Lower leg skin (tissue), 4 donors: ENCODE measurements around the gene CREB5. TPM values are rescaled to one million over a fixed set of nuclear protein-coding genes. Genes with fewer than 3 reads are reported as not detected.

Source experiments
- DNase-seq, 2 donors: peaks; one replicate each; pipeline ENCODE4 v3.0.0-alpha.2; 2019; ENCODE audit warnings: low spot score in 2 of 2
- H3K4me3 ChIP-seq: fragments of 200-600 bp; sonication (generic); 2 replicates; pipeline ENCODE4 v1.5.1; 2017; ENCODE audit warnings: mild to moderate bottlenecking, low read depth; ENCODE audit not compliant: poor library complexity, severe bottlenecking
- CTCF ChIP-seq, 3 donors: fragments of 450-650 bp; IDR thresholded peaks; one replicate each; pipeline ENCODE4 v1.5.1; 2016; ENCODE audit warnings: antibody characterized with exemption in 3 of 3, mild to moderate bottlenecking in 3 of 3, moderate library complexity in 2 of 3
- POLR2A ChIP-seq, 2 donors: fragments of 450-650 bp; IDR thresholded peaks; one replicate each; pipeline ENCODE4 v1.6.1; 2016 to 2017; ENCODE audit warnings: antibody characterized with exemption in 2 of 2, mild to moderate bottlenecking in 1 of 2, moderate library complexity in 1 of 2
- WGBS, 2 donors: methylation state at CpG; one replicate each; pipeline ENCODE4 v1.1.5; 2018; 5-methylcytosine and 5-hydroxymethylcytosine counted together
- intact Hi-C: fragments of 100-400 bp; cut with DNase I; formaldehyde crosslinking; loops from one replicate; pipeline ENCODE4 v1.15.0; 2023; ENCODE audit warnings: low total_unique reads
- total RNA-seq, 4 donors: library from RNA; depleted of rRNA; stranded (reverse); fragments of >200 nt; gene quantifications; one replicate each; pipeline ENCODE4 v1.1.0, GENCODE V29; 2016

The CREB5 gene
- total RNA-seq, 4 donors from 2014 or later, result 2.5 to 15.0 (median 5.4) TPM

DNA sequence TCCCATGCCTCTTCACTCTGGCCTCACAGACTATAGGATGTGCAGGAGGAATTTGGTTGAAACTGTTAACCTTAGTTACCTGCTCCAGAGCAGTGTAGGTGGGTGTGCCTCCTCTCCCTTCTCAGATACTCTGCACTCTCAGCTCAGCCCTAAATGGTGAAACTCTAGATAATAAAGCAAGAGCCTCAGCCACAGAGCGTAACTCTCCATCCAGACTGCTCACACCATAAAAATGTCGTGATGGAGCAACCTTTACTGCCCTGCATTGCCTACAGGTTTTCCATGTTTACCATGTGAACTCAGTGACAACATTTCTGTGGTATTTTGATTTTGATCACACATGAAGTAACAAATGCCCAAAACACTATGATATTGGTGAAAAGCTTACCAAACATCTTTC, 227.7 kb downstream of the CREB5 start:
- H3K4me3 ChIP-seq, result no peak overlapping the region
- intact Hi-C loops, result no loop called here
- DNase-seq, result no peak
- 91 to 93% methylated on average over 2 of the region's 2 CpGs for WGBS, 2 donors
- TF ChIP-seq POLR2A (IDR thresholded peaks at IDR 0.05) (no peak), CTCF (IDR thresholded peaks at IDR 0.05) (no peak)

DNA sequence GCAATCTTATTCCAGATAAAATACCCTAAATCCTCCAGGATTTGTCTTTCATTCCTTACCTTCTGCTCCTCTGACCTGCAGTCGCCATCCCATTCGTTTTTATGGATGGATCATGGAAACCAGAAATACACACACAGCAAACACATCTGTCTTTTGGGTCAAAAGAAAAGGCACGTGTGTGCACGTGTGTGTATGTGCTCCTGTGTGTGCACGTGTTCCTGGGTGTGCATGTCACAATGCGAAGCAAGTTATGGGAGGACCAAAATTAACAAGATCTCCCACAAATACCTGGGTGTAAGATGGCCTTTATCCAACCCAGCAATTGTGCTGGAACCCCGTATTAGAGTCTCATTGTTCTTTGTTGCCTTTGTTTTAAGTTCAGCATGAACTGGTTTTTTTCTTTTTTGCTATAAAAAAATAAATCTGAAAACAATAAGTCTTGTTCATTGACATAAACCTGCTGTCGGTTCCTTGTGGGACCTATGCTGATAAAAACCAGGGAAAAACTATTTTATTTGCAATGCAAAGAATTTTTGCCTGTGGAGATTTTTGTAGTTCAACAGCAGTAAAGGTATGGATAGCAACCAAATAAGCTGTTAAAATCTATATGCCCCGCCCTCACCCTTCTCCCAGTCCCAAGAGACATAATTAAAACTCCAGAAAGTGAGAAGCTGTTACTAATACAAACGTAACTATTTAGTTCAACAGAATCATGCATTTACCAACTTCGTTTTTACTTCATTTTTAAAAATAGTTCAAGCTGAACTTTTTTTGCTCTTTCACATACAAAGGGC, 229.6 kb downstream of the CREB5 start:
- TF ChIP-seq POLR2A (IDR thresholded peaks at IDR 0.05), result no peak
- no peak overlapping the region for H3K4me3 ChIP-seq
- DNase-seq, result no peak
- intact Hi-C loops, result no loop called here
- 62 to 63% methylated on average over 11 of the region's 11 CpGs for WGBS, 2 donors

DNA sequence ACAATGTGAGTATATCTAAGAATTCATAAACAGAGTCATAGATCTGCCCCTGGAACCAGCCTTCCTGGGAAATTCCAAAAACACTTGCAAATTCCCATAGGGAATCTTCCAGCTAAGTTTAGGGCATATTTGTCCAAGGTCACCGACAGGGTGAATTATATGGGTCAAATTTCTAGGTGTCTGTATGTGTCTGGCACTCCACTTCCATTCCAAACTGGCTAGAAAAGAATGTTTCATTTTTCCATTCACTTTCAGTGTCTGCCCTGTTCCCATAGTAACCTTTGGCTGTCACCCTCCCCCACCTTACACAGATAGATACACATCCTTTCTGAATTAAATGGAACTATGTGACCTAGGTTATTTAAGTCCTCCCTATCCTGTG, 230.9 kb downstream of the CREB5 start:
- no peak for TF ChIP-seq CTCF (IDR thresholded peaks at IDR 0.05)
- TF ChIP-seq POLR2A (IDR thresholded peaks at IDR 0.05), result no peak
- intact Hi-C loops, result no loop called here
- 63 to 69% methylated on average over 1 of the region's 1 CpG for WGBS, 2 donors
- no peak for DNase-seq
- H3K4me3 ChIP-seq, result no peak overlapping the region

DNA sequence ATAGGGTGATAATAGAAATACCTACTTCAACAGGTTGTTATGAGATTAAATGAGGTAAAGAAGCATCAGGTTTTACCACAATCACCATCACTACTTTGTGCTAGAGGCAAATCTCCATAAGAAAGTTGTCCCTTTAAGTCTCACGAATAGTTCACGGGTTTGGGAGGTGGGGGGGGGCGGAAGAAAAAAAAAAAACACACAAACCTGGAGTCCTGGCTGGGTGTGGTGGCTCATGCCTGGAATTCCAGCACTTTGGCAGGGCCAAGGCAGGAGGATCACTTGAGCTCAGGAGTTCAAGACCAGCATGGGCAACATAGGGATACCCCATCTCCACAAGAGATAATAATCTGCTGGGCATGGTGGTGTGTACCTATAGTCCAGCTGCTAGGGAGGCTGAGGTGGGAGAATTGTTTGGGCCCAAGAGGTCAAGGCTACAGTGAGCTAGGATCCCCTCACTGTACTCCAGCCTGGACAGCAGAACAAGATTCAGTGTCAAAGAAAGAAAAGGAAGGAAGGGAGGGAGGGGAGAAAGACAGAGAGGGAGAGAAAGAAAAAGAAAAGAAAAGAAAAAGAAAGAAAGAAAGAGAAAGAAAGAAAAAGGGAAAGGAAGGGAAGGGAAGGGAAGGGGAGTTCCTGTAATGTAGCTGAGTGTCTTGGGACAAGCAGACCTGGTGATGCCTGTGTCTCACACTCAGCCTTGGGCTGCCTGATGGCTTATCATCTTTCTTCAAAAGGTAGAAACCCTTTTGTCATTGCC, 231.4 kb downstream of the CREB5 start:
- no peak for DNase-seq
- TF ChIP-seq POLR2A (IDR thresholded peaks at IDR 0.05) (no peak), CTCF (IDR thresholded peaks at IDR 0.05) (no peak)
- WGBS, 2 donors, result 49 to 70% methylated on average over 3 of the region's 3 CpGs
- intact Hi-C loops, result no loop called here
- no peak overlapping the region for H3K4me3 ChIP-seq

- 84 to 90% methylated on average over 1 of the region's 1 CpG for WGBS, 2 donors
- intact Hi-C loops, result no loop called here
- no peak overlapping the region for H3K4me3 ChIP-seq
- TF ChIP-seq POLR2A (IDR thresholded peaks at IDR 0.05), result no peak
- no peak for TF ChIP-seq CTCF (IDR thresholded peaks at IDR 0.05)
- DNase-seq, result no peak
These were observed 233.5 kb downstream of the CREB5 start for GRCh38 chr7:28645866-28646265.

GRCh38 chr7:28646376-28647075, 234.2 kb downstream of the CREB5 start:
- 78 to 80% methylated on average over 3 of the region's 3 CpGs for WGBS, 2 donors
- H3K4me3 ChIP-seq, result no peak overlapping the region
- no peak for DNase-seq
- intact Hi-C loops, result no loop called here
- TF ChIP-seq CTCF (IDR thresholded peaks at IDR 0.05) (no peak), POLR2A (IDR thresholded peaks at IDR 0.05) (no peak)
